K562 (cell line): Measurements from ENCODE around the gene MCOLN2. TPM values are rescaled to one million over a fixed set of nuclear protein-coding genes. Genes with fewer than 3 reads are reported as not detected.

Experiments
- FOXK2 ChIP-seq, 2 experiments: fragments of 450-650 bp; IDR thresholded peaks in 1 of 2; conservative IDR thresholded peaks in 1 of 2; 2 replicates each; pipeline ENCODE4 v1.6.1; 2016; ENCODE audit warnings: low read depth in 2 of 2, mild to moderate bottlenecking in 1 of 2
- KLF1 ChIP-seq: fragments of 450-650 bp; IDR thresholded peaks from 2 replicates; pipeline ENCODE4 v1.6.1; 2016; ENCODE audit warnings: missing genetic modification characterization, missing compliant biosample characterization
- MAFF ChIP-seq: IDR thresholded peaks from 2 replicates; pipeline ENCODE4 v1.6.1; 2012; ENCODE audit warnings: low read length, improper control_type of control experiment
- MEF2A ChIP-seq: IDR thresholded peaks from 2 replicates; pipeline ENCODE4 v1.6.1; 2011; ENCODE audit warnings: low read depth, mild to moderate bottlenecking, low read length, moderate library complexity; ENCODE audit not compliant: control insufficient read depth
- polyA plus RNA-seq, 8 experiments: library from polyadenylated mRNA; depleted of rRNA in 4 of 8; stranded (reverse) in 5 of 8; unstranded in 3 of 8; fragments of >200 nt; fragmentation: Nextera tagmentation in 2 of 8; fragmentation: Illumina TruSeq in 1 of 8; extraction: Ambion mirVana in 2 of 8; extraction: Trizol in 1 of 8; gene quantifications; 2 replicates each; pipeline versions ENCODE4 v1.2.1 to v1.2.3, GENCODE V29; 2011 to 2014; ENCODE audit warnings: inconsistent platforms in 1 of 8, missing spikeins in 1 of 8
- total RNA-seq, 7 experiments: library from RNA; depleted of rRNA in 6 of 7; stranded (reverse); fragments of >200 nt in 6 of 7; fragmentation: Illumina TruSeq in 2 of 7; extraction: Trizol in 2 of 7; gene quantifications; 2 replicates each; pipeline versions ENCODE4 v1.2.1 to v1.2.3, GENCODE V29; 2011 to 2021; ENCODE audit warnings: low replicate concordance in 1 of 7
- TF ChIP-seq, protein P1 (sequence below): sonication (generic); formaldehyde crosslinking; IDR thresholded peaks from 2 replicates; pipeline ENCODE4 v1.8.1; 2023; ENCODE audit warnings: mild to moderate bottlenecking, missing genetic modification reagents, moderate library complexity
- TF ChIP-seq, protein P2 (sequence below): fragments of 250-450 bp; sonication (Bioruptor Pico); IDR thresholded peaks from 2 replicates; pipeline ENCODE4 v1.8.0; 2021; ENCODE audit warnings: moderate library complexity, mild to moderate bottlenecking, inconsistent platforms
- TF ChIP-seq, protein P3 (sequence below): sonication (generic); formaldehyde crosslinking; IDR thresholded peaks from 2 replicates; pipeline ENCODE4 v1.8.0; 2022; ENCODE audit warnings: mild to moderate bottlenecking, missing genetic modification reagents, borderline replicate concordance

The MCOLN2 gene
- total and polyA plus RNA-seq, 9 of the 15 experiments (the other 6 are each of a cell fraction or from before 2014, with no cell fraction given): 0.18 TPM; not detected in 8

DNA sequence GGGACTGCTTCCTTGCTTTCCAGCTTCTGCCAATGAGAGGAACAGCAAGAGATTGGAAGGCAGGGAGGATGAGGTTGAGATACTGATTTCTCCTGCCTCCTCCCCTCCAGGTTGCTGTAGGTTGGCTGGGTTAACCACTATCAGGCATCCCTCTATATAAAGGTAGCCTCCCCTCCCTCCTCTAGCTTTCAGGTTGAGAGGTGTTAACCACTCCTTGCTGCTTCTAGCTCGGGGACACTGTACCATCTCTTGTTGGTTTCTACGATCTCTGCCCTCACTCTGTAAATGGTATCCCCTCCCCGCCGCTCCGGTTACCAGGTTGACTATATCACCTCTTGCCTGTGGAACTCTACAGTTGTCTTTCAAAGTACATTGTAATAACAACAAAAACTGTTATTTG, 120.6 kb downstream of the MCOLN2 start (continued):
- TF ChIP-seq, protein P1, sequence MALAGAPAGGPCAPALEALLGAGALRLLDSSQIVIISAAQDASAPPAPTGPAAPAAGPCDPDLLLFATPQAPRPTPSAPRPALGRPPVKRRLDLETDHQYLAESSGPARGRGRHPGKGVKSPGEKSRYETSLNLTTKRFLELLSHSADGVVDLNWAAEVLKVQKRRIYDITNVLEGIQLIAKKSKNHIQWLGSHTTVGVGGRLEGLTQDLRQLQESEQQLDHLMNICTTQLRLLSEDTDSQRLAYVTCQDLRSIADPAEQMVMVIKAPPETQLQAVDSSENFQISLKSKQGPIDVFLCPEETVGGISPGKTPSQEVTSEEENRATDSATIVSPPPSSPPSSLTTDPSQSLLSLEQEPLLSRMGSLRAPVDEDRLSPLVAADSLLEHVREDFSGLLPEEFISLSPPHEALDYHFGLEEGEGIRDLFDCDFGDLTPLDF (CRISPR knock-in tag): no peak
- TF ChIP-seq, protein P2, sequence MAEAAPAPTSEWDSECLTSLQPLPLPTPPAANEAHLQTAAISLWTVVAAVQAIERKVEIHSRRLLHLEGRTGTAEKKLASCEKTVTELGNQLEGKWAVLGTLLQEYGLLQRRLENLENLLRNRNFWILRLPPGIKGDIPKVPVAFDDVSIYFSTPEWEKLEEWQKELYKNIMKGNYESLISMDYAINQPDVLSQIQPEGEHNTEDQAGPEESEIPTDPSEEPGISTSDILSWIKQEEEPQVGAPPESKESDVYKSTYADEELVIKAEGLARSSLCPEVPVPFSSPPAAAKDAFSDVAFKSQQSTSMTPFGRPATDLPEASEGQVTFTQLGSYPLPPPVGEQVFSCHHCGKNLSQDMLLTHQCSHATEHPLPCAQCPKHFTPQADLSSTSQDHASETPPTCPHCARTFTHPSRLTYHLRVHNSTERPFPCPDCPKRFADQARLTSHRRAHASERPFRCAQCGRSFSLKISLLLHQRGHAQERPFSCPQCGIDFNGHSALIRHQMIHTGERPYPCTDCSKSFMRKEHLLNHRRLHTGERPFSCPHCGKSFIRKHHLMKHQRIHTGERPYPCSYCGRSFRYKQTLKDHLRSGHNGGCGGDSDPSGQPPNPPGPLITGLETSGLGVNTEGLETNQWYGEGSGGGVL (CRISPR knock-in tag): no peak
- TF ChIP-seq MEF2A (no peak), FOXK2 (conservative IDR thresholded peaks at IDR 0.05 in 1 of 2, IDR thresholded peaks at IDR 0.05 in 1 of 2; ENCODE audit: low read depth in 2 of 2) (no peak), MAFF (no peak), KLF1 (tag) (no peak)
- TF ChIP-seq, protein P3, sequence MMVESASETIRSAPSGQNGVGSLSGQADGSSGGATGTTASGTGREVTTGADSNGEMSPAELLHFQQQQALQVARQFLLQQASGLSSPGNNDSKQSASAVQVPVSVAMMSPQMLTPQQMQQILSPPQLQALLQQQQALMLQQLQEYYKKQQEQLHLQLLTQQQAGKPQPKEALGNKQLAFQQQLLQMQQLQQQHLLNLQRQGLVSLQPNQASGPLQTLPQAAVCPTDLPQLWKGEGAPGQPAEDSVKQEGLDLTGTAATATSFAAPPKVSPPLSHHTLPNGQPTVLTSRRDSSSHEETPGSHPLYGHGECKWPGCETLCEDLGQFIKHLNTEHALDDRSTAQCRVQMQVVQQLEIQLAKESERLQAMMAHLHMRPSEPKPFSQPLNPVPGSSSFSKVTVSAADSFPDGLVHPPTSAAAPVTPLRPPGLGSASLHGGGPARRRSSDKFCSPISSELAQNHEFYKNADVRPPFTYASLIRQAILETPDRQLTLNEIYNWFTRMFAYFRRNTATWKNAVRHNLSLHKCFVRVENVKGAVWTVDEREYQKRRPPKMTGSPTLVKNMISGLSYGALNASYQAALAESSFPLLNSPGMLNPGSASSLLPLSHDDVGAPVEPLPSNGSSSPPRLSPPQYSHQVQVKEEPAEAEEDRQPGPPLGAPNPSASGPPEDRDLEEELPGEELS (CRISPR knock-in tag): no peak

Other genes starting within 250 kb of the MCOLN2 start
- not detected in 2 replicates for gene LPAR3, start 103.9 kb downstream of the MCOLN2 start, total RNA-seq (2014; rRNA removed)
- not detected in 2 replicates for gene LPAR3, start 103.9 kb downstream of the MCOLN2 start, total RNA-seq (2014; rRNA removed; fragmentation: Illumina TruSeq; extraction: Trizol)
- not detected in 2 replicates for gene LPAR3, start 103.9 kb downstream of the MCOLN2 start, total RNA-seq (2015; rRNA removed; fragmentation: Illumina TruSeq; extraction: Trizol)
- gene LPAR3, start 103.9 kb downstream of the MCOLN2 start, total RNA-seq (2021): 0.11 TPM in 2 replicates
- gene LPAR3, start 103.9 kb downstream of the MCOLN2 start, polyA plus RNA-seq (2011; rRNA removed): not detected in 2 replicates
- not detected in 2 replicates for gene LPAR3, start 103.9 kb downstream of the MCOLN2 start, polyA plus RNA-seq (2014; fragmentation: Illumina TruSeq; extraction: Trizol)
- not detected for gene LPAR3, start 103.9 kb downstream of the MCOLN2 start, polyA plus RNA-seq (2014; fragmentation: Nextera tagmentation; extraction: Ambion mirVana)
- gene LPAR3, start 103.9 kb downstream of the MCOLN2 start, polyA plus RNA-seq (2014; rRNA removed): not detected in 2 replicates
- not detected in 2 replicates for gene MCOLN3, start 51.4 kb upstream of the MCOLN2 start, total RNA-seq (2014; rRNA removed)
- not detected in 2 replicates for gene MCOLN3, start 51.4 kb upstream of the MCOLN2 start, total RNA-seq (2014; rRNA removed; fragmentation: Illumina TruSeq; extraction: Trizol)
- not detected in 2 replicates for gene MCOLN3, start 51.4 kb upstream of the MCOLN2 start, total RNA-seq (2015; rRNA removed; fragmentation: Illumina TruSeq; extraction: Trizol)
- not detected in 2 replicates for gene MCOLN3, start 51.4 kb upstream of the MCOLN2 start, total RNA-seq (2021)
- gene MCOLN3, start 51.4 kb upstream of the MCOLN2 start, polyA plus RNA-seq (2011; rRNA removed): 0.04 TPM in 1 of 2 replicates, not detected in the other
- not detected in 2 replicates for gene MCOLN3, start 51.4 kb upstream of the MCOLN2 start, polyA plus RNA-seq (2014; fragmentation: Illumina TruSeq; extraction: Trizol)
- gene MCOLN3, start 51.4 kb upstream of the MCOLN2 start, polyA plus RNA-seq (2014; fragmentation: Nextera tagmentation; extraction: Ambion mirVana): not detected
- 0.05 TPM in 1 of 2 replicates, not detected in the other for gene MCOLN3, start 51.4 kb upstream of the MCOLN2 start, polyA plus RNA-seq (2014; rRNA removed)
- gene SYDE2, start 203.9 kb upstream of the MCOLN2 start, total RNA-seq (2014; rRNA removed): 4.5 and 5.8 TPM in 2 replicates
- gene SYDE2, start 203.9 kb upstream of the MCOLN2 start, total RNA-seq (2014; rRNA removed; fragmentation: Illumina TruSeq; extraction: Trizol): 8.6 and 8.7 TPM in 2 replicates
- 7.8 and 8.3 TPM in 2 replicates for gene SYDE2, start 203.9 kb upstream of the MCOLN2 start, total RNA-seq (2015; rRNA removed; fragmentation: Illumina TruSeq; extraction: Trizol)
- 6.0 and 6.4 TPM in 2 replicates for gene SYDE2, start 203.9 kb upstream of the MCOLN2 start, total RNA-seq (2021)
- 4.9 and 5.5 TPM in 2 replicates for gene SYDE2, start 203.9 kb upstream of the MCOLN2 start, polyA plus RNA-seq (2011; rRNA removed)
- gene SYDE2, start 203.9 kb upstream of the MCOLN2 start, polyA plus RNA-seq (2014; fragmentation: Illumina TruSeq; extraction: Trizol): 3.3 and 3.9 TPM in 2 replicates
- under 1 TPM; 0.39 to 0.77 TPM for gene SYDE2, start 203.9 kb upstream of the MCOLN2 start, polyA plus RNA-seq (2014; fragmentation: Nextera tagmentation; extraction: Ambion mirVana)
- gene SYDE2, start 203.9 kb upstream of the MCOLN2 start, polyA plus RNA-seq (2014; rRNA removed): 2.3 and 2.6 TPM in 2 replicates